Endodermal cell (in vitro differentiated cells): Measurements from ENCODE around the gene LAPTM5. TPM values are rescaled to one million over a fixed set of nuclear protein-coding genes. Genes with fewer than 3 reads are reported as not detected.

ENCODE experiments used
- DNase-seq: peaks from one replicate; pipeline ENCODE4 v3.0.0-alpha.2; 2017
- H3K27ac ChIP-seq: 2 replicates; pipeline ENCODE4 v1.5.1; 2013; ENCODE audit warnings: mild to moderate bottlenecking, low read depth, low read length, moderate library complexity
- H3K27me3 ChIP-seq: 2 replicates; pipeline ENCODE4 v1.6.1; 2013; ENCODE audit warnings: mild to moderate bottlenecking, low read length, moderate library complexity; ENCODE audit not compliant: insufficient read depth, control insufficient read depth, poor library complexity, severe bottlenecking
- H3K36me3 ChIP-seq: 2 replicates; pipeline ENCODE4 v1.7.0; 2013; ENCODE audit warnings: mild to moderate bottlenecking, low read length, moderate library complexity; ENCODE audit not compliant: control insufficient read depth, insufficient read depth
- H3K4me1 ChIP-seq: one replicate; pipeline ENCODE4 v1.7.0; 2013; ENCODE audit warnings: low read length; ENCODE audit not compliant: control insufficient read depth, insufficient read depth
- H3K4me3 ChIP-seq: 2 replicates; pipeline ENCODE4 v1.5.1; 2013; ENCODE audit warnings: mild to moderate bottlenecking, low read length, moderate library complexity
- H3K9ac ChIP-seq: 2 replicates; pipeline ENCODE4 v1.6.1; 2013; ENCODE audit warnings: mild to moderate bottlenecking, low read length, moderate library complexity; ENCODE audit not compliant: poor library complexity, severe bottlenecking; ENCODE audit errors: extremely low read depth
- H3K9me3 ChIP-seq: 2 replicates; pipeline ENCODE4 v1.6.1; 2013; ENCODE audit warnings: mild to moderate bottlenecking, low read length, moderate library complexity; ENCODE audit not compliant: control insufficient read depth
- H3K27ac Mint-ChIP-seq: 2 replicates; pipeline ENCODE4 v1.8.0; 2020; ENCODE audit warnings: mixed read lengths
- H3K27me3 Mint-ChIP-seq: 2 replicates; pipeline ENCODE4 v1.8.0; 2021; ENCODE audit warnings: mild to moderate bottlenecking, mixed read lengths; ENCODE audit not compliant: insufficient read depth
- H3K36me3 Mint-ChIP-seq: 2 replicates; pipeline ENCODE4 v1.8.0; 2020; ENCODE audit warnings: low read depth, mixed read lengths
- H3K4me1 Mint-ChIP-seq: 2 replicates; pipeline ENCODE4 v1.8.0; 2020; ENCODE audit warnings: mixed read lengths
- H3K4me3 Mint-ChIP-seq: 2 replicates; pipeline ENCODE4 v1.8.0; 2020; ENCODE audit warnings: mild to moderate bottlenecking, moderate library complexity, mixed read lengths
- H3K9me3 Mint-ChIP-seq: 2 replicates; pipeline ENCODE4 v1.8.0; 2020; ENCODE audit warnings: mild to moderate bottlenecking, mixed read lengths
- CTCF ChIP-seq: fragments of 200-600 bp; sonication (generic); conservative IDR thresholded peaks from 2 replicates; pipeline ENCODE4 v1.5.0; 2021; ENCODE audit warnings: antibody characterized with exemption, mild to moderate bottlenecking
- WGBS, 2 experiments: methylation state at CpG; one replicate each; pipeline versions ENCODE4 v1.1.5 to v1.1.7; 2013; ENCODE audit warnings: missing lambda C conversion rate in 2 of 2, mixed read lengths in 1 of 2; ENCODE audit not compliant: insufficient coverage in 1 of 2, insufficient read length in 1 of 2; 5-methylcytosine and 5-hydroxymethylcytosine counted together
- total RNA-seq, 2 donors: library from RNA; stranded (reverse); fragmentation: NEBNext Ultra II Directional in 1 of 2; extraction: Animal tissue kit (Norgen Biotek cat#: 25700) in 1 of 2; gene quantifications; 2 replicates in 1 of 2; 3 replicates in 1 of 2; pipeline ENCODE4 v1.2.1, GENCODE V29; 2021

LAPTM5 gene
- total RNA-seq, 2 donors from 2014 or later, result not detected

DNA sequence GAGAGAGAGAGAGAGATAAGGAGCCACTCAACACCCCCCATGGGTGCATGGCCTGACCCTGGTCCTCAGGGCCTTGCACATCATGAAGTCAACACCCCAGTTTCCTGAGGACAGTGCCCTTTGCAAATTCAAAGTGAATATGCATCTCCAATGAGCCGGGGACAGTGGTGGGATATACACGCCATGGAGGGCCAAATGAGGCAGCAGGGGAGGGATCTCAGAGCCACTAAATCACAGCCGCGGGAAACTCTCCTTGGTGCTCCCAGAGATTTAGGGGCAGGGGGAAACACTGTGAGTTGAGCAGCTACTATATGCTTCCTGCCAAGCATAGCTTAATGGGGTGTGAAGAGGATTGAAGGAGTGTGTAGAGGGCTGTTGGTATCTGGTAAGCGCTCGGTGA, 69.7 kb downstream of the LAPTM5 start:
- Mint-ChIP-seq H3K9me3 (no peaks in the 10 kb centered on the region), H3K4me1 (peaks cover 43% of the 10 kb centered on the region), H3K4me3 (no peak overlapping the region), H3K36me3 (no peaks in the 10 kb centered on the region), H3K27me3 (peaks cover 16% of the 10 kb centered on the region), H3K27ac (no peak overlapping the region)
- Histone ChIP-seq H3K27me3 (peaks cover 13% of the 10 kb centered on the region), H3K4me3 (no peak overlapping the region), H3K4me1 (peaks cover 30% of the 10 kb centered on the region), H3K9ac (no peak overlapping the region), H3K36me3 (no peaks in the 10 kb centered on the region), H3K27ac (no peak overlapping the region), H3K9me3 (no peaks in the 10 kb centered on the region)
- peak; percentile 30 for DNase-seq
- no peak for TF ChIP-seq CTCF
- 93 to 96% methylated on average over 2 to 6 of the region's 6 CpGs for WGBS, 2 experiments

GRCh38 chr1:30686236-30686935, 71.2 kb downstream of the LAPTM5 start:
- no peaks in the 10 kb centered on the region for H3K36me3 ChIP-seq
- peaks cover 27% of the 10 kb centered on the region for H3K4me1 ChIP-seq
- peaks cover 13% of the 10 kb centered on the region for H3K27me3 ChIP-seq
- DNase-seq, result peak; percentile 60
- Mint-ChIP-seq H3K4me1 (peaks cover 36% of the 10 kb centered on the region), H3K9me3 (no peaks in the 10 kb centered on the region), H3K4me3 (peak overlapping the region; percentile 39), H3K27me3 (peaks cover 21% of the 10 kb centered on the region), H3K36me3 (no peaks in the 10 kb centered on the region), H3K27ac (peak overlapping the region; percentile 48)
- no peak overlapping the region for H3K9ac ChIP-seq
- no peaks in the 10 kb centered on the region for H3K9me3 ChIP-seq
- no peak overlapping the region for H3K4me3 ChIP-seq
- no peak for TF ChIP-seq CTCF
- 85 to 100% methylated on average over 2 to 10 of the region's 10 CpGs for WGBS, 2 experiments
- H3K27ac ChIP-seq, result no peak overlapping the region

- Mint-ChIP-seq H3K27ac (peak overlapping the region; percentile 48), H3K27me3 (peaks cover 21% of the 10 kb centered on the region), H3K4me3 (peak overlapping the region; percentile 39), H3K36me3 (no peaks in the 10 kb centered on the region), H3K4me1 (peaks cover 31% of the 10 kb centered on the region), H3K9me3 (peaks cover under 1% of the 10 kb centered on the region)
- no peak overlapping the region for H3K27ac ChIP-seq
- H3K4me1 ChIP-seq, result peaks cover 21% of the 10 kb centered on the region
- H3K4me3 ChIP-seq, result no peak overlapping the region
- H3K9me3 ChIP-seq, result peaks cover 5% of the 10 kb centered on the region
- TF ChIP-seq CTCF, result no peak
- no peaks in the 10 kb centered on the region for H3K36me3 ChIP-seq
- WGBS, 2 experiments, result 40 to 46% methylated on average over 3 to 10 of the region's 11 CpGs
- peaks cover 13% of the 10 kb centered on the region for H3K27me3 ChIP-seq
- H3K9ac ChIP-seq, result no peak overlapping the region
- DNase-seq, result no peak
These were observed 71.8 kb downstream of the LAPTM5 start for GRCh38 chr1:30685796-30686165.
